OCI-LY3 (cell line): Measurements from ENCODE around the gene SNPH.

Experiments used
- EZH2phosphoT487 ChIP-seq: fragments of 200-600 bp; shearing (Covaris generic); IDR thresholded peaks from 2 replicates; pipeline ENCODE4 v1.6.1; 2018; ENCODE audit warnings: antibody characterized with exemption, mixed run types, low read depth
- TF ChIP-seq, protein P1 (sequence below): fragments of 200-600, 300-600 bp; sonication (generic); IDR thresholded peaks from 2 replicates; pipeline ENCODE4 v1.5.1; 2014; ENCODE audit warnings: antibody characterized with exemption, low read length, low read depth

DNA sequence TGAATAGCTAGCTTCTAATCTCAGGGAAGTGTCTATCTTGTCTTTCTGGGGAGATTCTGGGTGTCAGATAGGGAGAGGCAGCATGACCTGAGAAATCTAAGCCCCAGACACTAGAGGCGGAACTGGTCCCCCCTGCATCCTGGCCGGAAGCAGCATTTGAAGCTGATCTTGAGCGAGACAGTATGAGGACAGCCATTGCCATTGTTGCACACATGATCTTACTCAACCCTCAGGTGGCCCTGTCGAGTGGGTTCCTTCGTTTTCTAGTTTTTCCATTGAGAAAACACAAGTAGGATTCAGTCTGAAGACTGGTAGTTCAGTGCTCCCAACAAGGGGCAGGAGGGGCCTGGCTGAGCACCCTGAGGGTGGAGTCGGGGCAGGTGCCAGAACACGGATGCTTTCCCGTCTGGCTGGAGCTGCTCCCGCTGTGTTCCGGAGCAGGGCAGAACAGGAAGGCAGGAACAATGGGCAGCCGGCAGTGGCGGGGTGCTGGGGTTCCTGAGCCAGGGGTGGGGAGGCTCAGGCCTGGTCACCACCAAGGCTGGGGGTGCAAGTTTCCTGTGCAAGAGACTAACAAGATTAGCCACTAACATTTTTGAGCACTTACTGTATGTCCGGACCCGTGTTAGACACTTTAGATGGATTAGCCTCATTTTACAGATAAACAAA is 70.7 kb downstream of the SNPH start:
- TF ChIP-seq, protein P1, sequence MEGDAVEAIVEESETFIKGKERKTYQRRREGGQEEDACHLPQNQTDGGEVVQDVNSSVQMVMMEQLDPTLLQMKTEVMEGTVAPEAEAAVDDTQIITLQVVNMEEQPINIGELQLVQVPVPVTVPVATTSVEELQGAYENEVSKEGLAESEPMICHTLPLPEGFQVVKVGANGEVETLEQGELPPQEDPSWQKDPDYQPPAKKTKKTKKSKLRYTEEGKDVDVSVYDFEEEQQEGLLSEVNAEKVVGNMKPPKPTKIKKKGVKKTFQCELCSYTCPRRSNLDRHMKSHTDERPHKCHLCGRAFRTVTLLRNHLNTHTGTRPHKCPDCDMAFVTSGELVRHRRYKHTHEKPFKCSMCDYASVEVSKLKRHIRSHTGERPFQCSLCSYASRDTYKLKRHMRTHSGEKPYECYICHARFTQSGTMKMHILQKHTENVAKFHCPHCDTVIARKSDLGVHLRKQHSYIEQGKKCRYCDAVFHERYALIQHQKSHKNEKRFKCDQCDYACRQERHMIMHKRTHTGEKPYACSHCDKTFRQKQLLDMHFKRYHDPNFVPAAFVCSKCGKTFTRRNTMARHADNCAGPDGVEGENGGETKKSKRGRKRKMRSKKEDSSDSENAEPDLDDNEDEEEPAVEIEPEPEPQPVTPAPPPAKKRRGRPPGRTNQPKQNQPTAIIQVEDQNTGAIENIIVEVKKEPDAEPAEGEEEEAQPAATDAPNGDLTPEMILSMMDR = no peak
- no peak for TF ChIP-seq EZH2phosphoT487
